ENCODE measurements around the gene ZNF491. TPM values are rescaled to one million over a fixed set of nuclear protein-coding genes. Genes with fewer than 3 reads are reported as not detected.
A peak's percentile ranks its signal among the peaks of the same experiment; 100 is the strongest.

The ZNF491 gene
- total and polyA plus RNA-seq, 3 experiments from 2014 or later = 1.1 to 1.3 TPM; not detected in 1

- H3K27me3 Mint-ChIP-seq = no peaks in the 10 kb centered on the region
Observed at GRCh38 chr19:11783767-11784166, 14.6 kb upstream of the ZNF491 start.

GRCh38 chr19:11784356-11784755, 14.0 kb upstream of the ZNF491 start:
- no peak overlapping the region for H3K27ac Mint-ChIP-seq
- CTCF ChIA-PET = interaction anchor here (1.0 kb wide), 1 partner anchor 14 kb away, joined by 3 read pairs; the partner anchor contains the start of gene ZNF491
- H3K4me3 Mint-ChIP-seq = no peak overlapping the region
- no peaks in the 10 kb centered on the region for H3K4me1 Mint-ChIP-seq
- Histone ChIP-seq H3K4me3 (ENCODE audit: low read length) (no peak overlapping the region), H3K4me1 (ENCODE audit: insufficient read depth, low read length) (no peaks in the 10 kb centered on the region), H3K27me3 (ENCODE audit: insufficient read depth, low read length, poor library complexity, severe bottlenecking) (no peaks in the 10 kb centered on the region), H3K27ac (ENCODE audit: low read depth, low read length) (no peak overlapping the region), H3K9me3 (ENCODE audit: low read length) (peaks cover 61% of the 10 kb centered on the region), H3K36me3 (ENCODE audit: insufficient read depth, low read length) (peaks cover 21% of the 10 kb centered on the region)
- peaks cover 29 to 94% (median 84%) of the 10 kb centered on the region in 5 donors for H3K9me3 Mint-ChIP-seq
- DNase-seq = no peak
- POLR2A ChIA-PET = no interaction called here
- H3K36me3 Mint-ChIP-seq = peaks cover 17 to 51% (median 35%) of the 10 kb centered on the region in 3 donors
- no peaks in the 10 kb centered on the region for H3K27me3 Mint-ChIP-seq

More at GRCh38 chr19:11783767-11784166, 14.6 kb upstream of the ZNF491 start:
- Mint-ChIP-seq H3K36me3 (peaks cover 21 to 51% (median 40%) of the 10 kb centered on the region in 3 donors), H3K4me1 (no peaks in the 10 kb centered on the region), H3K4me3 (no peak overlapping the region), H3K27ac (no peak overlapping the region), H3K9me3 (peaks cover 23 to 94% (median 84%) of the 10 kb centered on the region in 5 donors)
- ChIA-PET CTCF (interaction anchor here (1.0 kb wide), 1 partner anchor 14 kb away, joined by 3 read pairs; the partner anchor contains the start of gene ZNF491), POLR2A (no interaction called here)
- Histone ChIP-seq H3K27me3 (ENCODE audit: insufficient read depth, low read length, poor library complexity, severe bottlenecking) (no peaks in the 10 kb centered on the region), H3K9me3 (ENCODE audit: low read length) (peaks cover 56% of the 10 kb centered on the region), H3K4me3 (ENCODE audit: low read length) (no peak overlapping the region), H3K4me1 (ENCODE audit: insufficient read depth, low read length) (no peaks in the 10 kb centered on the region), H3K36me3 (ENCODE audit: insufficient read depth, low read length) (peaks cover 24% of the 10 kb centered on the region), H3K27ac (ENCODE audit: low read depth, low read length) (no peak overlapping the region)
- no peak for DNase-seq

GRCh38 chr19:11787536-11787935, 10.8 kb upstream of the ZNF491 start:
- Mint-ChIP-seq H3K4me3 (no peak overlapping the region), H3K9me3 (peaks cover 32 to 85% (median 79%) of the 10 kb centered on the region in 5 donors), H3K27ac (no peak overlapping the region), H3K4me1 (no peaks in the 10 kb centered on the region), H3K27me3 (no peaks in the 10 kb centered on the region), H3K36me3 (peaks cover 3 to 44% (median 10%) of the 10 kb centered on the region in 3 donors)
- CTCF ChIA-PET = no interaction called here
- no peaks in the 10 kb centered on the region for H3K27me3 ChIP-seq (ENCODE audit: insufficient read depth, low read length, poor library complexity, severe bottlenecking)
- H3K27ac ChIP-seq (ENCODE audit: low read depth, low read length) = no peak overlapping the region
- peaks cover 39% of the 10 kb centered on the region for H3K9me3 ChIP-seq (ENCODE audit: low read length)
- POLR2A ChIA-PET = no interaction called here
- no peaks in the 10 kb centered on the region for H3K4me1 ChIP-seq (ENCODE audit: insufficient read depth, low read length)
- no peak overlapping the region for H3K4me3 ChIP-seq (ENCODE audit: low read length)
- no peaks in the 10 kb centered on the region for H3K36me3 ChIP-seq (ENCODE audit: insufficient read depth, low read length)
- no peak for DNase-seq

GRCh38 chr19:11792942-11793341, 5.4 kb upstream of the ZNF491 start:
- ChIA-PET POLR2A (no interaction called here), CTCF (no interaction called here)
- Mint-ChIP-seq H3K36me3 (peaks cover 0 to 24% (median 0%) of the 10 kb centered on the region in 3 donors), H3K4me1 (peaks cover 8% of the 10 kb centered on the region in 3 donors), H3K9me3 (peaks cover 21 to 39% (median 34%) of the 10 kb centered on the region in 5 donors), H3K27ac (no peak overlapping the region), H3K4me3 (peak overlapping the region in 1 of 7 donors; percentile 48), H3K27me3 (peaks cover 0 to 2% of the 10 kb centered on the region in 2 donors)
- Histone ChIP-seq H3K36me3 (ENCODE audit: insufficient read depth, low read length) (no peaks in the 10 kb centered on the region), H3K4me1 (ENCODE audit: insufficient read depth, low read length) (peaks cover 9% of the 10 kb centered on the region), H3K27ac (ENCODE audit: low read depth, low read length) (no peak overlapping the region), H3K9me3 (ENCODE audit: low read length) (peaks cover 16% of the 10 kb centered on the region), H3K4me3 (ENCODE audit: low read length) (no peak overlapping the region), H3K27me3 (ENCODE audit: insufficient read depth, low read length, poor library complexity, severe bottlenecking) (no peaks in the 10 kb centered on the region)
- DNase-seq = no peak

GRCh38 chr19:11797491-11797890, 832 bp upstream of the ZNF491 start:
- DNase-seq = peak; percentile 58 to 84 (median 70)
- H3K4me1 ChIP-seq (ENCODE audit: insufficient read depth, low read length) = peaks cover 12% of the 10 kb centered on the region
- H3K27ac Mint-ChIP-seq = peak overlapping the region in 6 of 8 donors; percentile 60 to 87 (median 82)
- no peak overlapping the region for H3K27ac ChIP-seq (ENCODE audit: low read depth, low read length)
- peaks cover 0 to 8% (median 2%) of the 10 kb centered on the region in 3 donors for H3K36me3 Mint-ChIP-seq
- H3K27me3 Mint-ChIP-seq = peaks cover 0 to 5% of the 10 kb centered on the region in 2 donors
- POLR2A ChIA-PET = interaction anchor here (0.8 to 2.8 kb wide), 3 partner anchors 15 to 343 kb away, joined by 3 to 11 read pairs (median 4); partner anchors contain the start of gene ZNF20
- H3K4me1 Mint-ChIP-seq = peaks cover 12 to 20% (median 14%) of the 10 kb centered on the region in 3 donors
- peaks cover 0 to 14% (median 4%) of the 10 kb centered on the region in 5 donors for H3K9me3 Mint-ChIP-seq
- H3K4me3 ChIP-seq (ENCODE audit: low read length) = no peak overlapping the region
- H3K27me3 ChIP-seq (ENCODE audit: insufficient read depth, low read length, poor library complexity, severe bottlenecking) = no peaks in the 10 kb centered on the region
- CTCF ChIA-PET = interaction anchor here (0.6 to 3.5 kb wide), 27 partner anchors 11 to 344 kb away, joined by 3 to 31 read pairs (median 4); partner anchors contain the start of genes ZNF20, ZNF439, ZNF440 and ZNF700
- peak overlapping the region; percentile 87 to 95 (median 91) for H3K4me3 Mint-ChIP-seq
- H3K36me3 ChIP-seq (ENCODE audit: insufficient read depth, low read length) = no peaks in the 10 kb centered on the region
- H3K9me3 ChIP-seq (ENCODE audit: low read length) = no peaks in the 10 kb centered on the region

- H3K4me3 Mint-ChIP-seq = no peak overlapping the region
- H3K27me3 ChIP-seq (ENCODE audit: insufficient read depth, low read length, poor library complexity, severe bottlenecking) = no peaks in the 10 kb centered on the region
- POLR2A ChIA-PET = no interaction called here
Observed at GRCh38 chr19:11806354-11807098, 8.2 kb downstream of the ZNF491 start.

GRCh38 chr19:11807099-11807380, 8.7 kb downstream of the ZNF491 start:
- Mint-ChIP-seq H3K36me3 (peaks cover 2 to 43% (median 22%) of the 10 kb centered on the region in 3 donors), H3K4me3 (no peak overlapping the region), H3K27ac (no peak overlapping the region), H3K27me3 (no peaks in the 10 kb centered on the region), H3K4me1 (peaks cover 0 to 1% (median 0%) of the 10 kb centered on the region in 3 donors), H3K9me3 (peaks cover 12 to 62% (median 57%) of the 10 kb centered on the region in 5 donors)
- ChIA-PET POLR2A (interaction anchor here (0.6 kb wide), 1 partner anchor 472 kb away, joined by 3 read pairs; no protein-coding TSS in a partner anchor), CTCF (no interaction called here)
- DNase-seq = no peak
- H3K9me3 ChIP-seq (ENCODE audit: low read length) = peaks cover 26% of the 10 kb centered on the region
- H3K27me3 ChIP-seq (ENCODE audit: insufficient read depth, low read length, poor library complexity, severe bottlenecking) = no peaks in the 10 kb centered on the region
- no peak overlapping the region for H3K27ac ChIP-seq (ENCODE audit: low read depth, low read length)
- H3K36me3 ChIP-seq (ENCODE audit: insufficient read depth, low read length) = no peaks in the 10 kb centered on the region
- no peaks in the 10 kb centered on the region for H3K4me1 ChIP-seq (ENCODE audit: insufficient read depth, low read length)
- H3K4me3 ChIP-seq (ENCODE audit: low read length) = no peak overlapping the region

More at GRCh38 chr19:11806354-11807098, 8.2 kb downstream of the ZNF491 start:
- Mint-ChIP-seq H3K9me3 (peaks cover 12 to 62% (median 57%) of the 10 kb centered on the region in 5 donors), H3K4me1 (no peaks in the 10 kb centered on the region), H3K27me3 (no peaks in the 10 kb centered on the region), H3K27ac (no peak overlapping the region), H3K36me3 (peaks cover 2 to 43% (median 22%) of the 10 kb centered on the region in 3 donors)
- Histone ChIP-seq H3K27ac (ENCODE audit: low read depth, low read length) (no peak overlapping the region), H3K4me3 (ENCODE audit: low read length) (no peak overlapping the region), H3K36me3 (ENCODE audit: insufficient read depth, low read length) (no peaks in the 10 kb centered on the region), H3K4me1 (ENCODE audit: insufficient read depth, low read length) (no peaks in the 10 kb centered on the region), H3K9me3 (ENCODE audit: low read length) (peaks cover 26% of the 10 kb centered on the region)
- CTCF ChIA-PET = no interaction called here
- no peak for DNase-seq

- Mint-ChIP-seq H3K36me3 (peaks cover 7 to 25% (median 14%) of the 10 kb centered on the region in 3 donors), H3K9me3 (peaks cover 0 to 28% (median 11%) of the 10 kb centered on the region in 5 donors), H3K27ac (peak overlapping the region; percentile 23 to 90 (median 82)), H3K27me3 (no peaks in the 10 kb centered on the region), H3K4me1 (peaks cover 21 to 43% (median 24%) of the 10 kb centered on the region in 3 donors), H3K4me3 (peak overlapping the region; percentile 89 to 96 (median 94))
- peaks cover 4% of the 10 kb centered on the region for H3K4me1 ChIP-seq (ENCODE audit: insufficient read depth, low read length)
- no peaks in the 10 kb centered on the region for H3K36me3 ChIP-seq (ENCODE audit: insufficient read depth, low read length)
- no peaks in the 10 kb centered on the region for H3K9me3 ChIP-seq (ENCODE audit: low read length)
- no peaks in the 10 kb centered on the region for H3K27me3 ChIP-seq (ENCODE audit: insufficient read depth, low read length, poor library complexity, severe bottlenecking)
- H3K27ac ChIP-seq (ENCODE audit: low read depth, low read length) = peak overlapping the region; percentile 76
- DNase-seq = no peak
- peak overlapping the region; percentile 81 for H3K4me3 ChIP-seq (ENCODE audit: low read length)
- ChIA-PET POLR2A (interaction anchor here (1.0 kb wide), 1 partner anchor 15 kb away, joined by 3 read pairs; no protein-coding TSS in a partner anchor), CTCF (interaction anchor here (0.8 to 3.8 kb wide), 4 partner anchors 16 to 174 kb away, joined by 3 to 30 read pairs (median 4); partner anchors contain the start of gene ZNF491)
Observed at GRCh38 chr19:11813703-11814028, 15.3 kb downstream of the ZNF491 start.

Measured in CD8-positive, alpha-beta memory T cell (primary cell).